PFSK-1 (cell line): ENCODE results near the gene LRRC23.
A peak's percentile ranks its signal among the peaks of the same experiment; 100 is the strongest.

Source experiments
- FOXP2 ChIP-seq: optimal IDR thresholded peaks from 2 replicates; pipeline ENCODE3; 2011; ENCODE audit warnings: borderline replicate concordance, control low read depth, inconsistent platforms; ENCODE audit not compliant: insufficient read depth; ENCODE audit errors: extremely low read length, extremely low read depth
- POLR2AphosphoS5 ChIP-seq: IDR thresholded peaks from 2 replicates; pipeline ENCODE4 v1.6.1; 2012; ENCODE audit warnings: low read depth, mild to moderate bottlenecking, control low read depth, low read length, moderate library complexity
- SIN3A ChIP-seq: IDR thresholded peaks from 2 replicates; pipeline ENCODE4 v1.6.1; 2012; ENCODE audit warnings: mild to moderate bottlenecking, low read length, moderate library complexity, borderline replicate concordance; ENCODE audit not compliant: insufficient read depth
- TAF1 ChIP-seq: IDR thresholded peaks from 2 replicates; pipeline ENCODE4 v1.6.1; 2012; ENCODE audit warnings: low read length, control low read depth, borderline replicate concordance; ENCODE audit not compliant: insufficient read depth
- TF ChIP-seq, protein P1 (sequence below), 2 experiments: IDR thresholded peaks; 2 replicates each; pipeline versions ENCODE4 v1.6.1 to v1.8.0; 2011 to 2012; ENCODE audit warnings: low read depth in 2 of 2, low read length in 2 of 2, control low read depth in 1 of 2, inconsistent platforms in 1 of 2, mild to moderate bottlenecking in 1 of 2, moderate library complexity in 1 of 2; ENCODE audit not compliant: insufficient read depth in 1 of 2

LRRC23 gene

DNA sequence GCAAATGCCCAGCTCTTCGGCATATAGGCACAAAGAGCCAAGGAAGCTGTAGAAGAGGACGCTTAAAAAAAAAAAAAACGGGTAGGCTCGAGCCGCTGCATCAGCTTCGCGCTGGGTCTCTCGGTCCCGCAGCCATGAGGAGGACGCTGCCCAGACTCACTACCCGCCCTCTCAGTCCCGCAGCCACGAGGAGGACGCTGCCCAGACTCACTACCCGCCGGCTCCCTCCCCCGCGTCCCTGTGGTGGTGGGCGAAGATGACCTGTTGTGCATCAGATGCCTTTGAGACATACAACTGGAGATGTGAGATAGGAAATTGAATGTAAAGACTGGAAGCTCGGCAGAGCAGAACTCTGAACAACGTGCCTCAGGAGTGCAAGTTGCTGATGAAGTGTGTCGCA, 20.1 kb upstream of the LRRC23 start:
- TF ChIP-seq TAF1 (no peak), SIN3A (no peak), POLR2AphosphoS5 (no peak), FOXP2 (no peak)
- TF ChIP-seq, protein P1, sequence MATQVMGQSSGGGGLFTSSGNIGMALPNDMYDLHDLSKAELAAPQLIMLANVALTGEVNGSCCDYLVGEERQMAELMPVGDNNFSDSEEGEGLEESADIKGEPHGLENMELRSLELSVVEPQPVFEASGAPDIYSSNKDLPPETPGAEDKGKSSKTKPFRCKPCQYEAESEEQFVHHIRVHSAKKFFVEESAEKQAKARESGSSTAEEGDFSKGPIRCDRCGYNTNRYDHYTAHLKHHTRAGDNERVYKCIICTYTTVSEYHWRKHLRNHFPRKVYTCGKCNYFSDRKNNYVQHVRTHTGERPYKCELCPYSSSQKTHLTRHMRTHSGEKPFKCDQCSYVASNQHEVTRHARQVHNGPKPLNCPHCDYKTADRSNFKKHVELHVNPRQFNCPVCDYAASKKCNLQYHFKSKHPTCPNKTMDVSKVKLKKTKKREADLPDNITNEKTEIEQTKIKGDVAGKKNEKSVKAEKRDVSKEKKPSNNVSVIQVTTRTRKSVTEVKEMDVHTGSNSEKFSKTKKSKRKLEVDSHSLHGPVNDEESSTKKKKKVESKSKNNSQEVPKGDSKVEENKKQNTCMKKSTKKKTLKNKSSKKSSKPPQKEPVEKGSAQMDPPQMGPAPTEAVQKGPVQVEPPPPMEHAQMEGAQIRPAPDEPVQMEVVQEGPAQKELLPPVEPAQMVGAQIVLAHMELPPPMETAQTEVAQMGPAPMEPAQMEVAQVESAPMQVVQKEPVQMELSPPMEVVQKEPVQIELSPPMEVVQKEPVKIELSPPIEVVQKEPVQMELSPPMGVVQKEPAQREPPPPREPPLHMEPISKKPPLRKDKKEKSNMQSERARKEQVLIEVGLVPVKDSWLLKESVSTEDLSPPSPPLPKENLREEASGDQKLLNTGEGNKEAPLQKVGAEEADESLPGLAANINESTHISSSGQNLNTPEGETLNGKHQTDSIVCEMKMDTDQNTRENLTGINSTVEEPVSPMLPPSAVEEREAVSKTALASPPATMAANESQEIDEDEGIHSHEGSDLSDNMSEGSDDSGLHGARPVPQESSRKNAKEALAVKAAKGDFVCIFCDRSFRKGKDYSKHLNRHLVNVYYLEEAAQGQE (IDR thresholded peaks at IDR 0.05; ENCODE audit: insufficient read depth in 1 of 2, low read depth in 2 of 2, low read length in 2 of 2), result no peak

DNA sequence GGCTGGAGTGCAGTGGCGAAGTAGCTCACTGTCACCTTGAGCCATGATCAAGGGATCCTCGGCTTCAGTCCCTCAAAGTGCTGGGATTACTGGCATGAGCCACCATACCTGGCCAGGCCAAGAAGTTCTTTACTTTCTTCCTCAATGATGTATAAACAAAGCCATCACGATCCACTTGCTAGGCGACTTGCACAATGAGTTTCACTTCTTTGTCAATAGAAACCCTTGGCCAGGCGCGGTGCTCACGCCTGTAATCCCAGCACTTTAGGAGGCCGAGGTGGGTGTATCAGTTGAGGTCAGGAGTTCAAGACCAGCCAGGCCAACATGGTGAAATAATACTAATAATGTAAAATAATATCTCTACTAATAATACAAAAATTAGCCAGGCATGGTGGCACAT, 17.2 kb upstream of the LRRC23 start:
- TF ChIP-seq FOXP2, result no peak
- TF ChIP-seq, protein P1 (IDR thresholded peaks at IDR 0.05; ENCODE audit: insufficient read depth in 1 of 2, low read depth in 2 of 2, low read length in 2 of 2), result no peak
- no peak for TF ChIP-seq POLR2AphosphoS5
- no peak for TF ChIP-seq TAF1

DNA sequence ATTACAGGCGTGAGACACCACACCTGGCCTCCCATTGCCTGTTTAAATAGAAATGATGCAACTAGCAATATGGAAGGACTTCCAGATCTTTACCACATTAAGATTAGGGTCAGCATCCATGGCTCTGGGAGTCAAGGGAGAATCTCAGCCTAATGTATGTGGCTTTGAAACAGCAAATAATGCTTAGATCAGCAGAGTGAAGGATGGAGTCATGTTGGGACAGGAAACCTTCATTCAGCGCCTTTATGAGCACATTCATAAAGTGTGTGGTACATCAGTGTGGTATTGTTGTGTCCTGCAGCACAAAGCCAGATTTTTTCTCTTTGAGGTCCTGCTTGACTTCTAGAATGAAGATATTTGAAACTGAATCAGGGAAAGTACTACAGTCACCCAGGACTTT, 16.3 kb upstream of the LRRC23 start:
- TF ChIP-seq SIN3A, result no peak
- TF ChIP-seq TAF1, result no peak
- no peak for TF ChIP-seq POLR2AphosphoS5
- TF ChIP-seq FOXP2, result no peak
- TF ChIP-seq, protein P1 (IDR thresholded peaks at IDR 0.05; ENCODE audit: insufficient read depth in 1 of 2, low read depth in 2 of 2, low read length in 2 of 2), result no peak

DNA sequence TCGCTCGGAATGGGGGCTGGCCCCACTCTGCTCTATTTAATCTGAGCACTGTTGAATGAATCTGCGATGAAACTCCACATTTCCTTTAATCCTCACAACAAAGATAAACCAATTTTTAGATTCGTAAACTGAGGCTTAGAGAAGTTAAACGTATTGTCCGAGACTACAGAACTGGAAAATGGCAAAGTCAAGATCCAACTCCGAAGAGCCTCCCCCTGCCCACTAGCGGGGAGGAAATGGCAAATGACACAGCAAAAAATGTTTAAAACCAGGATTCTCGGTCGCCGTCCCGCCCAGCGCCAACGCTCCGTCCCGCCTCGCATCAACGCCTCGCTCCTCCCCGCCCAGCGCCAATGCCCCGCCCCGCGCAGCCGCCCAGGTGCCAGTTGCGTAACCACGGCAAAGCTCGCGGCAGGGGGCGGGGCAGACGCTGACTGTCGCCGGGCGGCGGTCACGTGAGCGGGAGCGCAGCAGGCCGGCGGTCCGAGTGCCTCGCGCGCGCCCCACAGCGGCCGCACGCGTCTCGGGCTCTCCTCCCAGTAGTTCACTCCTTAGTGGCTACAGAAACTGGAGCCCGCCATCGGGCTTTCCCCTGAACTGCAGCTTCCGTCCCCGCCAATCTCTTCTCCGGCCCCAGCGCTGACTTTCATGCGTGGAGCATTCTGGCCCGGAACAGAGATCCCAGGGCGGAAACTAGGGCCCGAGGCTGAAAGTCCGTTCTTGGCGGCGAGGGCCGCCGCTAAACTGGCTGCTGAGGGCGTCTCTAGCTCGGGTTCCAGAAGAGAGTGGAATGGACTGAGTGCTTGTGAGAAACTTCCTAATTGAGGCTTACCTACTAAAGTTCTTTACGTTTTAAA, 13.6 kb upstream of the LRRC23 start:
- TF ChIP-seq FOXP2 (peak; percentile 99), SIN3A (no peak), POLR2AphosphoS5 (peak; percentile 94), TAF1 (peak; percentile 100)
- TF ChIP-seq, protein P1 (IDR thresholded peaks at IDR 0.05; ENCODE audit: insufficient read depth in 1 of 2, low read depth in 2 of 2, low read length in 2 of 2), result peak in 1 of 2 experiments; percentile 32; a peak in 1 of 4 replicates
